ENCODE measurements around the gene FNIP2.
"Not testable (repeated sequence)": the region's sequence is repeated elsewhere in the genome, so short reads cannot be mapped to it uniquely, and the experiment has no call there.

The FNIP2 gene

DNA sequence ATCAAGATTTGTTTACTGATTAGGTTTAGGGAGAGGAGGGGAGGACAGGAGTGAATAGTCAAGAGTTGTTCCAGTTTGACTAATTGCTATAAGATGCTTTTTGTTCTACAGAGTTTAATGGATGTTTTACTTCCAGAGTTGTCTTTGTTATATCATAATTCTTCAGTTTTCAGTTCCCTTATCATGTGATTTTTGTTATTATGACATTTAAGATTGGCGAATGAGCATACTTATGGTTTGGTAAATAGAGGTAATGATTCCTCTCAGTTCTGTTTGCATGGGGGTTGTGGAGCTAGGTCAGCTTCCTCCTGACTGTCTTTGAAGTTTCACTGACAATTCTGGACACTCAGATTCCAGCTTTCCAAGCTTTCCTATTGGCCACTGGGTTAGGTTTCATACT is 24.6 kb downstream of the FNIP2 start:
- H3K4me1 ChIP-seq (ENCODE audit: control insufficient read depth, insufficient read depth, low read length) = peaks cover 10% of the 10 kb centered on the region; the same call in 1 of the 2 replicates
- not testable (repeated sequence) for H3K9me3 ChIP-seq (ENCODE audit: control insufficient read depth, insufficient read depth, low read depth, low read length); H3K9ac ChIP-seq (ENCODE audit: low read length); H3K4me3 ChIP-seq (ENCODE audit: low read depth, low read length); H3K27ac ChIP-seq (ENCODE audit: low read depth, low read length); H3K36me3 ChIP-seq (ENCODE audit: control insufficient read depth, insufficient read depth, low read length); H3K27me3 ChIP-seq (ENCODE audit: control insufficient read depth, insufficient read depth, low read length)

- Histone ChIP-seq H3K36me3 (ENCODE audit: control insufficient read depth, insufficient read depth, low read length) (no peaks in the 10 kb centered on the region), H3K9ac (ENCODE audit: low read length) (no peak overlapping the region), H3K4me3 (ENCODE audit: low read depth, low read length) (no peak overlapping the region), H3K9me3 (ENCODE audit: control insufficient read depth, insufficient read depth, low read depth, low read length) (no peaks in the 10 kb centered on the region), H3K27me3 (ENCODE audit: control insufficient read depth, insufficient read depth, low read length) (no peaks in the 10 kb centered on the region), H3K27ac (ENCODE audit: low read depth, low read length) (no peak overlapping the region), H3K4me1 (ENCODE audit: control insufficient read depth, insufficient read depth, low read length) (peaks cover 26% of the 10 kb centered on the region)
These were observed 27.7 kb downstream of the FNIP2 start for GRCh38 chr4:158796370-158797140.

GRCh38 chr4:158798062-158798461 is 29.2 kb downstream of the FNIP2 start:
- Histone ChIP-seq H3K27me3 (ENCODE audit: control insufficient read depth, insufficient read depth, low read length) (no peaks in the 10 kb centered on the region), H3K9me3 (ENCODE audit: control insufficient read depth, insufficient read depth, low read depth, low read length) (no peaks in the 10 kb centered on the region), H3K9ac (ENCODE audit: low read length) (no peak overlapping the region), H3K4me1 (ENCODE audit: control insufficient read depth, insufficient read depth, low read length) (peaks cover 21% of the 10 kb centered on the region), H3K4me3 (ENCODE audit: low read depth, low read length) (no peak overlapping the region), H3K27ac (ENCODE audit: low read depth, low read length) (no peak overlapping the region), H3K36me3 (ENCODE audit: control insufficient read depth, insufficient read depth, low read length) (no peaks in the 10 kb centered on the region)

DNA sequence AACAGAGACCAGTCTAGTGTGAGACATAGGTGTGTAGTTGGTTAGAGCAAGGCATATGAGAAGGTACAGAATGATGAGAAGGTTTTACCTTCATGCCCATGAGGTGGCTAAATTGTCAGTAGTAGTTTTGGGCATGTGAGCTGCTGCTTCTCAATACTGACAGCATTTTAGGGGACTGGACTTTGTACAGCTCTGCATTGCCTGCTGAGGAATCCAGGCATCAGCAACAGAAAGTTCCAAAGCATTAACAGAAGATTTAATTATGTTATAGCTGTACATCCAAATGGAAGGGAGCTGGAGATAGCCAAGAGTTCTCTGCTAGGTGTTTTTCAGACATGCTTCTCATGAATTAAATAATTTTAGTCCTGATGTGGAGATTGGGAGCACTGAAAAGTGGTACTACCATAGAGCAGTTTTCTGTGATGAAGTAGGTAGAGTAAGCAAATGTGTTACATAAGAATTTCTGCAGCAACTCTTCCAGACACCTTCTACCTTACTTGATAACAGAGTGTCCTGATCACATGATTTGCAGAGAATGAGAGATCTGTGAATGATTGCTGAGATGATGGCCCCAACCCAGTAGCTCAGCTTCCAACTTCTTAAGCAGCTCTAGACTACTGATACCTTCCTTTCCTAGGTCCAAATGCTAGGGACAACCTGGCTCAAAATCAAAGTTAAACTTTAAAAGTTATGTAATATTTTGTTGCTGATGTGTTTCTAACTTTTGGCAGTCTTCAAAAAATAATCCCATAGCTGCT is 30.4 kb downstream of the FNIP2 start:
- Histone ChIP-seq H3K27ac (ENCODE audit: low read depth, low read length) (no peak overlapping the region), H3K27me3 (ENCODE audit: control insufficient read depth, insufficient read depth, low read length) (no peaks in the 10 kb centered on the region), H3K9ac (ENCODE audit: low read length) (no peak overlapping the region), H3K36me3 (ENCODE audit: control insufficient read depth, insufficient read depth, low read length) (no peaks in the 10 kb centered on the region), H3K4me3 (ENCODE audit: low read depth, low read length) (no peak overlapping the region), H3K9me3 (ENCODE audit: control insufficient read depth, insufficient read depth, low read depth, low read length) (no peaks in the 10 kb centered on the region), H3K4me1 (ENCODE audit: control insufficient read depth, insufficient read depth, low read length) (peaks cover 21% of the 10 kb centered on the region)

- H3K27me3 ChIP-seq (ENCODE audit: control insufficient read depth, insufficient read depth, low read length) = no peaks in the 10 kb centered on the region
- H3K4me3 ChIP-seq (ENCODE audit: low read depth, low read length) = no peak overlapping the region
- peaks cover 21% of the 10 kb centered on the region for H3K4me1 ChIP-seq (ENCODE audit: control insufficient read depth, insufficient read depth, low read length)
- no peak overlapping the region for H3K27ac ChIP-seq (ENCODE audit: low read depth, low read length)
- H3K9me3 ChIP-seq (ENCODE audit: control insufficient read depth, insufficient read depth, low read depth, low read length) = no peaks in the 10 kb centered on the region
- no peaks in the 10 kb centered on the region for H3K36me3 ChIP-seq (ENCODE audit: control insufficient read depth, insufficient read depth, low read length)
- no peak overlapping the region for H3K9ac ChIP-seq (ENCODE audit: low read length)
These were observed 31.0 kb downstream of the FNIP2 start for GRCh38 chr4:158799856-158800255.

- Histone ChIP-seq H3K4me3 (ENCODE audit: low read depth, low read length) (no peak overlapping the region), H3K9me3 (ENCODE audit: control insufficient read depth, insufficient read depth, low read depth, low read length) (no peaks in the 10 kb centered on the region), H3K9ac (ENCODE audit: low read length) (no peak overlapping the region), H3K27ac (ENCODE audit: low read depth, low read length) (no peak overlapping the region), H3K27me3 (ENCODE audit: control insufficient read depth, insufficient read depth, low read length) (no peaks in the 10 kb centered on the region), H3K36me3 (ENCODE audit: control insufficient read depth, insufficient read depth, low read length) (no peaks in the 10 kb centered on the region), H3K4me1 (ENCODE audit: control insufficient read depth, insufficient read depth, low read length) (peaks cover 29% of the 10 kb centered on the region)
These were observed 32.2 kb downstream of the FNIP2 start for GRCh38 chr4:158801066-158801465.

DNA sequence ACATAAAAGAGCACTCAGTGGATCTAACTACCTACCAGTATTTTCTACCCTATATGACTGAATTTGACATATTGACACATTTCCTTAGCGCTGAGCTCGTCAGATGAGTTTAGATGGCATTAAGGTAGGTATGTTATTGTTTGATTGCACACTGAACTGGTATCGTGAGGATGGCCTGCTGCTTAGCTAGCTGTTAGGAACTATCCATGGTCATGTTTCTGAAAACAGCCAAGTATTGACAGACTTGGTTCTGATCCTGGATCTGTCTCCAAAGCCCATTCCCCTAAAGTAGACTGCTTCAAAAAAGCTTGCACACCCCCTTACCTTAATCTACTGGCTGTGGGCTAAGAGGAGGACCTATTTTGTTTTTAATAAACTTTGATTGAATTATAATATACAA is 32.9 kb downstream of the FNIP2 start:
- Histone ChIP-seq H3K36me3 (ENCODE audit: control insufficient read depth, insufficient read depth, low read length) (no peaks in the 10 kb centered on the region), H3K27me3 (ENCODE audit: control insufficient read depth, insufficient read depth, low read length) (no peaks in the 10 kb centered on the region), H3K9me3 (ENCODE audit: control insufficient read depth, insufficient read depth, low read depth, low read length) (no peaks in the 10 kb centered on the region), H3K9ac (ENCODE audit: low read length) (no peak overlapping the region), H3K27ac (ENCODE audit: low read depth, low read length) (no peak overlapping the region), H3K4me3 (ENCODE audit: low read depth, low read length) (no peak overlapping the region), H3K4me1 (ENCODE audit: control insufficient read depth, insufficient read depth, low read length) (peaks cover 29% of the 10 kb centered on the region)

DNA sequence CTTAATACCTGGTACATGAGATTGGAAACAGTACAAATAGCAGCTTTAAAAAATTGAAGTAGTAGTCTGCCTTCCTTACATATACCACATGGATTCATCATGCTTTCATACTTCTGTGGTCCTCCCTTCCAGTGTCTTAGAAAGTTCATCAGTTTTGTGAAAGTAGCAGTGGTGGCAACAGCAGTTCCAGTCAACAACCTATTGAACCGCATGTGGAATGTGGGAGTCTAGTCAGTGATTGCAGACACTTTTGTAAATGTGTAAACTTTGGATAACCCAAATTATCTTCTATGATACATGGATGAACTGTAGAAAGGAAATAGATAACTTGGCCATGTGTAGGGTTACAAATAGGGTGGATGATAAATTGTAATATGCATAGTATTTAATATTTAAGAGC is 34.1 kb downstream of the FNIP2 start:
- Histone ChIP-seq H3K9ac (ENCODE audit: low read length) (no peak overlapping the region), H3K36me3 (ENCODE audit: control insufficient read depth, insufficient read depth, low read length) (no peaks in the 10 kb centered on the region), H3K4me1 (ENCODE audit: control insufficient read depth, insufficient read depth, low read length) (peaks cover 29% of the 10 kb centered on the region), H3K9me3 (ENCODE audit: control insufficient read depth, insufficient read depth, low read depth, low read length) (no peaks in the 10 kb centered on the region), H3K27me3 (ENCODE audit: control insufficient read depth, insufficient read depth, low read length) (no peaks in the 10 kb centered on the region), H3K27ac (ENCODE audit: low read depth, low read length) (no peak overlapping the region), H3K4me3 (ENCODE audit: low read depth, low read length) (no peak overlapping the region)

DNA sequence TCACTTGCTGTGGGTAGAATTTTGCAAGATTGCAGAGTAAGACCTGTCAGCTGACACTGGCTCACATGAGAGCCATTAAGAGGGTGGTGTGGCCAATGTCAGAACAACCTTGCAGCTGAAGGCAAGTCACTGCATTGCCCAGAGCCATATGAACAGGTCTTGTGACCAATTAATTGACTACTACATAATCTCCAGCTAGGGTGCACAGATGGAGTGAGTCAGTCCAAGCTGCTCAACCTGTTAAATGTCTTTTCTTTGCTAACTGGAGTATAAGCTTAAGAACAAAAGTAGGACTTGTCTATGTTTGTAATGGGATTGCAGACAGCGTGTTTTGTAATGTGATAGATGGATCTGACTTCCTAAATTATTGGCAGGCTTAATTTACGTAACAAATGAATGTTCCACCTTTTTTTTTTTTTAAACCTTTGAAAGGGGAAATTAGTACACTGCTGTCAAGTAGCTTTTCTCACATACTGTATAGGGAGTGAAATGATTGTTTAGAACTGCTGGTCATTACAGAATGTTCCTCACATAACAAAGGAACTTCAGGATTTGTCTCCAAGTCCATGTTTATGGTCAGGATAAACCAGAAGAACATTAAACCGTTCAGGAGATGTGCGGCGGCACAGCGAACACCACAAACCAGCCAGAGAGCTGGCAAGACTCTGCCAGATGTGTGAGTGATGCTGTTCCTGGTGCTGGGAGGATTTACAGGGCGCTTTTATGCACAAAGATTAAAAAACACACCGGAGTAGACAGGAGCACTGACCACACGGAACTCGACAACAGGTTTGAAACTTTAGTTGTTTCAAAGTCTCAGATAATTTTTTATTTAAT is 37.0 kb downstream of the FNIP2 start:
- Histone ChIP-seq H3K9me3 (ENCODE audit: control insufficient read depth, insufficient read depth, low read depth, low read length) (no peaks in the 10 kb centered on the region), H3K27ac (ENCODE audit: low read depth, low read length) (no peak overlapping the region), H3K4me3 (ENCODE audit: low read depth, low read length) (no peak overlapping the region), H3K9ac (ENCODE audit: low read length) (no peak overlapping the region), H3K27me3 (ENCODE audit: control insufficient read depth, insufficient read depth, low read length) (no peaks in the 10 kb centered on the region), H3K4me1 (ENCODE audit: control insufficient read depth, insufficient read depth, low read length) (peaks cover 27% of the 10 kb centered on the region), H3K36me3 (ENCODE audit: control insufficient read depth, insufficient read depth, low read length) (no peaks in the 10 kb centered on the region)

GRCh38 chr4:158807691-158808090 is 38.9 kb downstream of the FNIP2 start:
- Histone ChIP-seq H3K9me3 (ENCODE audit: control insufficient read depth, insufficient read depth, low read depth, low read length) (no peaks in the 10 kb centered on the region), H3K27ac (ENCODE audit: low read depth, low read length) (no peak overlapping the region), H3K4me3 (ENCODE audit: low read depth, low read length) (no peak overlapping the region), H3K9ac (ENCODE audit: low read length) (no peak overlapping the region), H3K36me3 (ENCODE audit: control insufficient read depth, insufficient read depth, low read length) (no peaks in the 10 kb centered on the region), H3K27me3 (ENCODE audit: control insufficient read depth, insufficient read depth, low read length) (no peaks in the 10 kb centered on the region), H3K4me1 (ENCODE audit: control insufficient read depth, insufficient read depth, low read length) (peaks cover 19% of the 10 kb centered on the region)

- H3K27me3 ChIP-seq (ENCODE audit: control insufficient read depth, insufficient read depth, low read length) = no peaks in the 10 kb centered on the region
- H3K36me3 ChIP-seq (ENCODE audit: control insufficient read depth, insufficient read depth, low read length) = no peaks in the 10 kb centered on the region
- H3K9me3 ChIP-seq (ENCODE audit: control insufficient read depth, insufficient read depth, low read depth, low read length) = no peaks in the 10 kb centered on the region
- no peak overlapping the region for H3K4me3 ChIP-seq (ENCODE audit: low read depth, low read length)
- H3K4me1 ChIP-seq (ENCODE audit: control insufficient read depth, insufficient read depth, low read length) = peaks cover 19% of the 10 kb centered on the region
- H3K27ac ChIP-seq (ENCODE audit: low read depth, low read length) = no peak overlapping the region
- H3K9ac ChIP-seq (ENCODE audit: low read length) = no peak overlapping the region
These were observed 39.6 kb downstream of the FNIP2 start for GRCh38 chr4:158808399-158808798.

Measured in HUES6 (cell line).